GM19238 (cell line): ENCODE data around the gene GPC5.

ENCODE experiments used
- DNase-seq: peaks from one replicate; pipeline ENCODE4 v3.0.0; 2011; ENCODE audit warnings: low spot score; ENCODE audit not compliant: insufficient read length

GPC5 gene

GRCh38 chr13:91537376-91537775 is 139.0 kb downstream of the GPC5 start:
- no peak for DNase-seq

GRCh38 chr13:91539286-91540157 is 141.1 kb downstream of the GPC5 start:
- no peak for DNase-seq

GRCh38 chr13:91540158-91540736 is 141.8 kb downstream of the GPC5 start:
- DNase-seq: no peak

DNA sequence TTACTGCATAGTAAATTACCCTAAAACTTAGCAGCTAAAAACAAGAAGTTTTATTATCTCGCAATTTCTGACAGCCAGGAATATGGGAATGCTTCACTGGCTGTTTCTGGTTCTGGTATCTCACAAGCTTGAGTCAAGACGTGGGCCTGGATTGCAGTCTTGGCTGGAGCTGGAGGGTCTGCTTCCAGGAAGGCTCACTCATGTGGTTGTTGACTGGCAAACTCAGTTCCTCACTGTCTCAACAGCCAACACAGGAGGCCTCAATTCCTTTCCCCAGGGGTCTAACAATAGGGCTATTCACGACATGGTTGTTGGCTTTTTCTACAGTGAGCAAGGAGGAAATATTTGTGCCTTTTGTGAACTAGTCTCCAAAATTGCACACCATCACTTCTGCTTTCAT is 146.3 kb downstream of the GPC5 start:
- no peak for DNase-seq

DNA sequence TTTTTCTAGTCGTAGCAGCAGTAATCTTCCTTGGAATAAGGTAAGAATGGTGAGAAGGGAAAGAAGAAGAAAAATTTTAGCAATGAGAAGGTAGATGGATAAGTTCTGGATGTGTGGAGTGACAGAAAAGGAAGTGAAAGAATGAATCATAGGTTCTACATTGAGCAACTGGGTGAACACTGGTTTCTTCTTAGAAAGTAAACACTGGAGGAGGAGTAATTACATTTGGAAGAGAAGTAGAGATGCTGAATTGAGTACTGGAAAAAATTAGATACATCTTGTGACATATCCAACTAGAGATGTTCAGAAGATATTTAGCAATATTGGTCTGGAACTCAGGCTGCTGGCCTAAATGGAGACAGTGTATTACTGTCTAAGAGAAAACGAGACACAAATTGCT is 148.5 kb downstream of the GPC5 start:
- DNase-seq: no peak

- no peak for DNase-seq
Observed at GRCh38 chr13:91553584-91553983, 155.2 kb downstream of the GPC5 start.

DNA sequence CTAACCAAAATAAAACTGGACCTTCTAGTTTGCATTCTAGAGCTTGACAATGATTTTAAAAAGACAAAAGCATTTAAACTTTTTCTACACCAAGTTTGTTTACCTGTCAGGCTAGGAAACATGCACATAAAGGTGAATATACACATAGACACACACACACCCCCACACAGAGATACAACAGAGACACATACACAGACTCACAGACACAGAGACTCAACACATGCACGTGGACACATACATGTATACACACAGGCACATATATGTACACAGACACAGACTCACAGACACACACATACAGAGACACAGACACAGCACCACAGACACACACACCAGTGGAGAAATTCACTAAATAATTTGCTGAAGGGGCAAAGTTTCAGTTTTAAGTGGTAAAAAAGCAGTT is 155.7 kb downstream of the GPC5 start:
- no peak for DNase-seq

- no peak for DNase-seq
Observed at GRCh38 chr13:91557328-91558090, 159.1 kb downstream of the GPC5 start.

DNA sequence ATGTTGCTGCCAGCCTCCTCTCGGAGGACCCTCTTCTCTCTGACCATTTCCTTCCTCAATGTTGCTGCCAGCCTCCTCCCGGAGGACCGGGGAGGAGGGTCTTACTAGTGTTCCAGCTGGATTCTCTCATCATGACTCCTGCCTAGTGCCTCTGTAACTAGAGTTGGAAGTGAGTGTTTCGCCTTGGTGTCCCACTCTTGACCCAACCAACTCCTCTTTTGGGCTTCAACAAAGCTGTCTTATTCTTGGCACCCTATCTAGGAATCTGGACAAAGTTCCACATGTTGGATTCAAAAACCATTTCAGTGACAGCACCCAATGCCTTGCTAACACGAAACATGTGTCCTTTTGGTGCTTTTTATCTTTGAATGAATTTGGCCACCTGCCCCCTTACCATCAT is 165.4 kb downstream of the GPC5 start:
- DNase-seq: no peak

DNA sequence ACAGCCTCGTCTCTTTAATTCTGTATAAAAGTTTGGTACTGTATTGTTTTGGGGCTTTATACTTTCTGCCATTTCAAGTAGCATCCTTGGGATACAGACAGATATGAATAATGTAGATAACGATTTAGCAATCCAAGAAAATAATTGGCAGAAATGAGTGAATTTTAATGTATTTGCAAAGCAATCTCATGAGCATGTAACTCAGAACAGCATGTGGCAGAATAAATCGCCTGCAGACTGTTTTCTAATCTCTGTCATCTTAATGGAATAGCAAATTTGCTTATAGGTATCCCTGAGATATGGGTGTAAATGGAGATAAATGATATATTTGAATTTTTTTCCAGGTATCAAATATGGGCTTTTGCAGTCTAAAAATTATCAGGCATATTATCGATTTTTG is 166.0 kb downstream of the GPC5 start:
- DNase-seq: no peak

DNA sequence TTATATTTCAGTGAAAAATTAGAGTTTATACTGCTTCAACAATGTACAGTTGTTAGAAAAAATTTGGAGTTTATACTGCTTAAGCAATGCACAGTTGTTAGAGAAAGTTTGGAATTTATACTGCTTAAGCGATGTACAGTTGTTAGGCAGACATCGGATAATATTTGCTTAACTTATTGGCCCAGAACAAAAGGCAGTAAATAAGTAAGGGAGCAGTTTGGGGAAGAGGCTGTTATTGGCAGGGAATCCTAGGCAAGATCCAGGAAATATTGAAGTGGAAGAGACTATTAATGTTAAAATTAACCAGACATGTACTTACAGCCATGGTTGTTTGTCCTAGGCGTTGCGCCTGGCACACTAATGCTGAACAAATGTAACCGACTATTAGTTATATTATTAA is 166.9 kb downstream of the GPC5 start:
- no peak for DNase-seq

GRCh38 chr13:91567485-91568207 is 169.2 kb downstream of the GPC5 start:
- DNase-seq: no peak

DNA sequence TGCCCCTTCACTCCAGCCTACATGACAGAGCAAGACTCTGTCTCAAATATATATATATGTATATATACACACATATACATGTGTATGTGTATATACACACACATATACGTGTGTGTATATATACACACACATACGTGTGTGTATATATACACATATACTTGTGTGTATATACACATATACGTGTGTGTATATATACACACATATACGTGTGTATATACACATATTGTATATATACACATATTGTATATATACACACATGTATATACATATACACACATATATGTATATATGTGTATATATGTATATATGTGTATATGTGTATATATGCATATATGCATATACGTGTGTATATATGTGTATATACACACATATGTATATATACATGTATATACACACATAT is 173.3 kb downstream of the GPC5 start:
- DNase-seq: no peak

GRCh38 chr13:91572439-91572838 is 174.0 kb downstream of the GPC5 start:
- no peak for DNase-seq

GRCh38 chr13:91572944-91573598 is 174.7 kb downstream of the GPC5 start:
- no peak for DNase-seq

- no peak for DNase-seq
Observed at GRCh38 chr13:91574766-91575165, 176.3 kb downstream of the GPC5 start.

DNA sequence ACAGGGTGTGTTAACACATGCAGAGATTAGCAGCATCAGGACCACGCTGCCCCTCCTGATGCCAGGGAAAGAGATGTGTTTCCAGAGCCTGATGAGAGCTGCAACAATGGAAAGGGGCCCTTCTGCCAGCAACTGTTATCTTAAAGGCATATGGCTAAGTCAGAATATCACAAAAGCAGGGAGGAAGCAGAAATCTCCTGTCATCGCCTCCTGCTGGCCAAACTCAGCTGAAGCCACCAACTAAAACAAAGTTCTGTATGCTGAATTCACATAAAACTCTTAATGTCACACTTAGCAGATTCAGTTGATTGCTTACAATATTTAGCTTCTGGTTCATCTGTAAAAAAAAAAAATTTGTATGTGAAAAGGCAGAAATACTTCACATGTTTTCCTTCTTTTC is 178.2 kb downstream of the GPC5 start:
- no peak for DNase-seq

DNA sequence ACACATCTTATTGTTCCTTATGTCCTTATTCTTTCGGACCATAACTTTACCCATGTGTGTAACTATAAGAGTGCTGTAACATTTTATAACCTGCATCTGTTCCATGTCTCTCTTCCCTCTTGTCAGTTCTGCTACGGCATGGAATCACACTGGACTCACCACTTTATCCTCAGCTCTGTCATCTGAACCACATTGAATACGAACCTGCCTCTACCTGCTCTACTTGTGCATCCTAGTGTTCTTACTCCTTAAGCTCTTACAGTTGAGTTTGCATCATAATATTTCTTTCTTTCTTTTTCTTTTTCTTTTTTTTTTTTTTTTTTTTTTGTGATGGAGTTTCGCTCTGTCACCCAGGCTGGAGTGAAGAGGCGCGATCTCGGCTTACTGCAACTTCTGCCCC is 180.9 kb downstream of the GPC5 start:
- no peak for DNase-seq

GRCh38 chr13:91580749-91581148 is 182.3 kb downstream of the GPC5 start:
- no peak for DNase-seq

DNA sequence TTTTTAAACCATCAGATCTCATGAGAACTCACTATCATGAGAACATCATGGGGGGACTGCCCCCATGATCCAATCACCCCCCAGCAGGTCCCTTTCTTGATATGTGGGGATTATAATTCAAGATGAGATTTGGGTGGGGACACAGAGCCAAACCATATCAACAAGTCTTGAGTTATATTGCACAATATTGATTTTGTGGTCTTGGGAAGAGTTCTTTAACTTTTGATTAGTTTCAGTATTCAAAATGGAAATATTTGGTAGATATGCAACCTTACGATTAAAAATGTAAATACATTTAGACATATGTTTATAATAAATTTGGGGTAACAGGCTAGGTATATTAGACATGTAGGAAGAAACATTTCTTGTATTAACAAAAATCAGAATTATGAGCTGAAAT is 188.2 kb downstream of the GPC5 start:
- DNase-seq: no peak

GRCh38 chr13:91588541-91588940 is 190.1 kb downstream of the GPC5 start:
- no peak for DNase-seq
